ENCODE results near the gene DOCK4. TPM values are rescaled to one million over a fixed set of nuclear protein-coding genes. Genes with fewer than 3 reads are reported as not detected.
A peak's percentile ranks its signal among the peaks of the same experiment; 100 is the strongest.

The DOCK4 gene
- total RNA-seq, 1 experiment from 2014 or later, result 4.9 TPM

- no CpG with 5 or more reads among the region's 2 CpGs for WGBS (ENCODE audit: extremely low coverage, insufficient read length, low lambda C conversion rate)
Observed at GRCh38 chr7:112190120-112190519, 16.1 kb downstream of the DOCK4 start.

More at GRCh38 chr7:112190120-112190519, 16.1 kb downstream of the DOCK4 start:
- Histone ChIP-seq H4K20me1 (ENCODE audit: control insufficient read depth, insufficient read depth, insufficient read length) (no peaks in the 10 kb centered on the region), H3K4me1 (ENCODE audit: insufficient read depth, low read length) (no peaks in the 10 kb centered on the region), H4K8ac (replicated peaks; ENCODE audit: insufficient read length, low read depth, low read length) (no peak overlapping the region), H3K27me3 (ENCODE audit: insufficient read depth, low read length) (no peaks in the 10 kb centered on the region), H2AFZ (ENCODE audit: low read length) (no peak overlapping the region), H3K27ac (ENCODE audit: insufficient read length, low read depth, low read length) (no peak overlapping the region), H3K56ac (ENCODE audit: insufficient read length, low read depth, low read length) (no peak overlapping the region), H3K9ac (ENCODE audit: extremely low read depth, insufficient read length, low read length) (no peak overlapping the region), H3K18ac (ENCODE audit: insufficient read length, low read depth, low read length) (no peak overlapping the region), H2BK20ac (ENCODE audit: low read depth, low read length, poor library complexity, severe bottlenecking) (no peak overlapping the region), H2BK5ac (ENCODE audit: insufficient read length, low read length) (no peak overlapping the region), H2BK12ac (ENCODE audit: insufficient read length, low read depth, low read length) (no peak overlapping the region), H3K23me2 (ENCODE audit: insufficient read length, low read depth, low read length, poor library complexity, severe bottlenecking) (no peaks in the 10 kb centered on the region), H4K5ac (ENCODE audit: insufficient read length, low read depth, low read length) (no peak overlapping the region), H2BK15ac (ENCODE audit: low read depth, low read length) (no peak overlapping the region), H3K4ac (ENCODE audit: low read depth, low read length) (no peak overlapping the region), H3K79me1 (ENCODE audit: insufficient read depth, low read depth, low read length, poor library complexity, severe bottlenecking) (no peaks in the 10 kb centered on the region), H3K14ac (ENCODE audit: insufficient read depth, low read length) (no peak overlapping the region), H3K79me2 (ENCODE audit: insufficient read depth, low read length) (no peaks in the 10 kb centered on the region; the same call in 1 of the 2 replicates), H2AK5ac (ENCODE audit: insufficient read length, low read length) (no peak overlapping the region), H3K9me3 (ENCODE audit: control insufficient read depth, low read depth, low read length) (no peaks in the 10 kb centered on the region), H3K23ac (ENCODE audit: insufficient read length, low read depth, low read length) (no peak overlapping the region), H3T11ph (ENCODE audit: low read length) (no peak overlapping the region), H4K91ac (ENCODE audit: insufficient read length, low read depth, low read length) (no peak overlapping the region), H3K4me2 (ENCODE audit: insufficient read depth, insufficient read length, low read length) (no peak overlapping the region), H2BK120ac (ENCODE audit: low read depth, low read length, poor library complexity, severe bottlenecking) (no peak overlapping the region)
- Mint-ChIP-seq H3K27me3 (ENCODE audit: low read depth) (no peaks in the 10 kb centered on the region), H3K27ac (peak overlapping the region in 1 of 3 experiments; percentile 34; a peak in 2 of 7 replicates), H3K36me3 (ENCODE audit: insufficient read depth in 1 of 3, low read depth in 3 of 3) (no peaks in the 10 kb centered on the region), H3K4me1 (no peaks in the 10 kb centered on the region), H3K9me3 (no peaks in the 10 kb centered on the region), H3K4me3 (no peak overlapping the region)
- no peak for TF ChIP-seq CTCF (conservative IDR thresholded peaks at IDR 0.05)
- DNase-seq, result no peak
